ACC112 (cell line): ENCODE measurements around the gene EPB41L4A.

Experiments used
- H2AFZ ChIP-seq: fragments of 200-600 bp; sonication (generic); one replicate; pipeline ENCODE4 v1.6.0; 2017; ENCODE audit warnings: antibody characterized with exemption, low read length; ENCODE audit not compliant: unreplicated experiment
- H3K27ac ChIP-seq: fragments of 200-600 bp; sonication (generic); 2 replicates; pipeline ENCODE4 v1.5.1; 2014; ENCODE audit warnings: low read depth, mild to moderate bottlenecking, antibody characterized with exemption, low read length, moderate library complexity
- H3K27me3 ChIP-seq: fragments of 200-600 bp; sonication (generic); 2 replicates; pipeline ENCODE4 v1.6.1; 2014; ENCODE audit warnings: mild to moderate bottlenecking, antibody characterized with exemption, low read length, moderate library complexity, mixed read lengths; ENCODE audit not compliant: insufficient read depth
- H3K36me3 ChIP-seq: fragments of 200-600 bp; sonication (generic); 2 replicates; pipeline ENCODE4 v1.6.1; 2016; ENCODE audit warnings: mild to moderate bottlenecking, antibody characterized with exemption, low read length, moderate library complexity, mixed read lengths; ENCODE audit not compliant: insufficient read depth
- H3K4me1 ChIP-seq: fragments of 200-600 bp; sonication (generic); one replicate; pipeline ENCODE4 v1.6.1; 2016; ENCODE audit warnings: low read length, mixed read lengths; ENCODE audit not compliant: insufficient read depth, unreplicated experiment, control insufficient read depth
- H3K4me3 ChIP-seq: fragments of 200-600 bp; sonication (generic); 2 replicates; pipeline ENCODE4 v1.5.1; 2014; ENCODE audit warnings: mild to moderate bottlenecking, low read depth, low read length
- H3K79me2 ChIP-seq: fragments of 200-600 bp; sonication (generic); one replicate; pipeline ENCODE4 v1.6.0; 2016; ENCODE audit warnings: low read length; ENCODE audit not compliant: control insufficient read depth, unreplicated experiment, insufficient read depth

The EPB41L4A gene

DNA sequence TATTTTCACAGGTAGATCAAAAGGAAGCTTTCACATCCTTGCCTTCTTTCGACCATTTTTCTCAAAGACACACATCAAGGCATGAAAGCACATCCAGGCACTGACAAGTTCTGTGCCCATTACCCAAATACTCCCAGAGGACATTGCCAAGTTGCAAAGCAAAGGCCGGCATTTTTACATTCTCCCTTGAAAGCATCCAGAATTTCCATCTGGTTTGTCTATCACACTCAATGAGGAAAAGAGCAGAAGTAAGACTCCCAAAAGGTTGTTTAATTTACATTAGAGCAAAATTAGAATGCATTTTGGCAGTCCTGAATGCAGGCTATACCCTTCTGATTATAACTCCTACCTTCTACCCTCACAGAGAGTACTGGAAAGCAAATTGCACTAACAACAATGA is 160.5 kb downstream of the EPB41L4A start:
- H3K27me3 ChIP-seq, result no peaks in the 10 kb centered on the region
- no peak overlapping the region for H3K4me3 ChIP-seq
- peaks cover 5% of the 10 kb centered on the region for H3K4me1 ChIP-seq
- no peak overlapping the region for H2AFZ ChIP-seq
- H3K79me2 ChIP-seq, result no peaks in the 10 kb centered on the region
- no peak overlapping the region for H3K27ac ChIP-seq
- no peaks in the 10 kb centered on the region for H3K36me3 ChIP-seq

DNA sequence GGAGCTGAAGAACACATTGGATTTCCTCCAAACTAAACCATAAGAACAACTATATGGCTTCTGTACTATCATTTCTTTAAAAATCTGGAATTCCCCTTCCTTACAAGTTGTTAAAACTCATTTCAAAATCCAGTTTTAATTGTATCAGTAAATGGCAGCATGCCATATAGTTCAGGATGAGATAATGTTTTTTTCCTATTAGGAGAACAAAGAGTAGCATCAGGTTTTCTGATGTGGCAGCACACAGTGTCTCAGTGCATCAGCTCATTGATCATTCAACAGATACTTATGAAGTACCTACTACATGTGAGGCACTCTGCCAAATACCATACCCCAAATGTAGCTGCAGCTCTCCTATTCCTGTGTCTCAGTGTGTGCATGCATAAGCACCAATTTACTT is 161.1 kb downstream of the EPB41L4A start:
- Histone ChIP-seq H3K4me3 (no peak overlapping the region), H3K36me3 (no peaks in the 10 kb centered on the region), H3K79me2 (no peaks in the 10 kb centered on the region), H3K4me1 (peaks cover 5% of the 10 kb centered on the region), H3K27me3 (no peaks in the 10 kb centered on the region), H2AFZ (no peak overlapping the region), H3K27ac (no peak overlapping the region)

DNA sequence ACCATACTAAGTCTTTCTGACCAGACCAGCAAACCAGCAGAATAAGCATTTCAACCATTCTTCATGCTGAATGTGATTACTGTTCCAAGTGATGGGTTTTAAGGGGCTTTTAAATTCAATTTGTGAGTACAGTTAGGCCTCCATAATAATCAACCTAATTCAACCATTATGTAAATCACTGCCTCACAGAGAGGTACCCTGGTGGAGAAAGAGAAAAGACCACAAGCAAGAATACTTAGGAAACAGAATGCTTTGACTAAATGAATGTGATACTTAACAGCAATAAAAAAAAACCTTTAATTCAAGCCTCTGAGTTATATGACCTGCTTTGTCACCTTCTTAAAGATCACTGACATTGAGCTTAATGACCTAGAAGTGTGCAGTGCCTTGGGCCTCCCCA is 162.1 kb downstream of the EPB41L4A start:
- Histone ChIP-seq H3K79me2 (no peaks in the 10 kb centered on the region), H3K27me3 (no peaks in the 10 kb centered on the region), H3K36me3 (no peaks in the 10 kb centered on the region), H3K27ac (no peak overlapping the region), H2AFZ (no peak overlapping the region), H3K4me1 (peaks cover 5% of the 10 kb centered on the region), H3K4me3 (no peak overlapping the region)

DNA sequence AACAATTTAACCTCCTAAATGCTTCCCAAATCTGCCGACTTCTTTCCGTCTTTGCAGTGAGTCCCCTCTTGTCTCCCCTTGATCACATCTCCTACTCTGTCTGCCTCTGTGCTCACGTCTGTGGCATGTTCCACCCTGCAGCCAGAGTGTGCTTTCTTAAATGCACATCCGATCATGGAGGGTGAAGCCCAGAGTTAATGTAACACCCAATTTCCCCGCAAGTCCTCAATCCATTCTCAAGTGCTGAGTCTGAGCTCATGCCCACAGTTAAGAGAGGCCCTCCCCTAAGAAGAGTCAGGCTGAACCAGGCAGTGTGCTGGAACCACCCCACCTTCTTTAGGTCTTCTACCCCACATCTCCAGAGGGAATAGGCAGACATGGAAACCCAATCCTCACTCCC is 164.8 kb downstream of the EPB41L4A start:
- no peaks in the 10 kb centered on the region for H3K79me2 ChIP-seq
- H3K36me3 ChIP-seq, result no peaks in the 10 kb centered on the region
- peaks cover 5% of the 10 kb centered on the region for H3K4me1 ChIP-seq
- no peaks in the 10 kb centered on the region for H3K27me3 ChIP-seq
- no peak overlapping the region for H2AFZ ChIP-seq
- H3K4me3 ChIP-seq, result no peak overlapping the region
- no peak overlapping the region for H3K27ac ChIP-seq

DNA sequence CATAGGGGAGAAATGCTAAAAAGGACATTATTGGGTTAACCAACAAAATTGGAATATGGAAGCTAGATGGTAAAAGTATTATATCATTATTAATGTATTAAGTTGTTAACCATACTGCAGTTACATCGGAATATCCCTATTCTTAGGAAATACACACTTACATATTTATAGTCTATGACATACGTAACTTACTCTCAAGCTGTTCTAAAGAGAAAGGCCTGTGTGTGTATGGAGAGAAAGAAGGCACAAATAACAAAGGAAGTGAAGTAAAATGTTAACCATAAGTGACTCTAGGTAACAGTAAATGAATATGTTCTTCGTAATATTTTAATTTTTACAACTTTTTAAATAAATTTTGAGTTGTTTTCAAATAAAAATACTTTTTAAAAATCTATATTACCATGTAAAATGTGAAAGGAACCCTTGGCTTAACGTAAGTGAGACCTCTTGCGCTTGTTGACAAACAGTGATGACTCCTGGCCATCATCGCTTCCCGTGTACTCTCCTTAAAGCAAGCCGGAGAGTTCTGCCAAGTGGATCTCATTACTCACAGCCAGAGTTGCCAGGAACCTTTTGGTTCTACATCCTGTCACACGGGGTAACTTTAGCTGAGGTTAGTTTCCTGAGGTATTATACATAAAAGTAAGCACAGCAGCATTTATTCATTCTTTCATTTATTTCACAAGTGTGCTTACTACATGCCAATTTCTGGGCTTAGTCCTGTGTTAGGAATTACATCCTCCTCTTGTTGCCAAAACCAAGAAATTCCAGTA is 165.4 kb downstream of the EPB41L4A start:
- Histone ChIP-seq H3K4me1 (peaks cover 5% of the 10 kb centered on the region), H3K27ac (no peak overlapping the region), H3K27me3 (no peaks in the 10 kb centered on the region), H3K36me3 (no peaks in the 10 kb centered on the region), H2AFZ (no peak overlapping the region), H3K79me2 (no peaks in the 10 kb centered on the region), H3K4me3 (no peak overlapping the region)

DNA sequence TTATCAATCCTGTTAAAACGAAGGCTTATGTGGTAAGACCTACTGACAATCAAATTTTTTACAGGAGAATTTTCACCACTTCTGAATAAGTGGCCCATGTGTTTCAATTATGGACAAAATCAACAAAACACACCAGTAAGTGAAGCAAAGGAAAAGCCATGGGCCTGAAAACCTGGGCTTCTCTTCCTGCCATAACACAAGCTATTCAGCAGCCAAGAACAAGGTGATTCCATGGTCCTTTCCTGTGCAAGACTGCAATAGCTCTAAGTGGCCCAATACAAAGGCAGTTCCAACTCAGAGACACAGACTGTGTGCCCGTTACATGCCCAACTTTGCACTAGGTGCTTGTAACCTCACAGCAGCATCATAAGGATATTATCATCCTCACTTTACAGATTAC is 168.5 kb downstream of the EPB41L4A start:
- H3K79me2 ChIP-seq, result no peaks in the 10 kb centered on the region
- H3K36me3 ChIP-seq, result no peaks in the 10 kb centered on the region
- H2AFZ ChIP-seq, result no peak overlapping the region
- H3K27ac ChIP-seq, result no peak overlapping the region
- no peaks in the 10 kb centered on the region for H3K27me3 ChIP-seq
- H3K4me3 ChIP-seq, result no peak overlapping the region
- peaks cover 5% of the 10 kb centered on the region for H3K4me1 ChIP-seq

DNA sequence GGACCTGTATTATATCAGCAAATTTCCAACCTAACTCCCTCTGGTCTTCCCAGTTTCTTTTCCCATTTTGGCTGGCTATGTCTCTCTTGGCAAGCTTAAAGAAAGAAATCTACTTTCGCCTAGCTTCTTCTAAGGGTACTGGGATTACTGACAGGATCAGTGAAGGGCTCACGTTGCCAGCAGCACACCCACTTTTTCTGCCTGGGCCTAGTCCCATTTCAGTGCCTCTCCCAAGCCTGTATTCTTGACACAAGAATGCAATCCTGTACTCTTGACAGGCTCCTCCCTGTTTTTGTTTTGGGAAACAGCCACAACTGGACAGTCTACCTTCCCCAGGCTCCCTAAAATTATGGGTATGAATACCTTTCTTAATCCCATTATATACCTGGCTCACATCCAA is 170.5 kb downstream of the EPB41L4A start:
- no peak overlapping the region for H3K27ac ChIP-seq
- H3K4me1 ChIP-seq, result no peaks in the 10 kb centered on the region
- no peak overlapping the region for H2AFZ ChIP-seq
- H3K79me2 ChIP-seq, result no peaks in the 10 kb centered on the region
- H3K36me3 ChIP-seq, result no peaks in the 10 kb centered on the region
- H3K27me3 ChIP-seq, result no peaks in the 10 kb centered on the region
- no peak overlapping the region for H3K4me3 ChIP-seq

DNA sequence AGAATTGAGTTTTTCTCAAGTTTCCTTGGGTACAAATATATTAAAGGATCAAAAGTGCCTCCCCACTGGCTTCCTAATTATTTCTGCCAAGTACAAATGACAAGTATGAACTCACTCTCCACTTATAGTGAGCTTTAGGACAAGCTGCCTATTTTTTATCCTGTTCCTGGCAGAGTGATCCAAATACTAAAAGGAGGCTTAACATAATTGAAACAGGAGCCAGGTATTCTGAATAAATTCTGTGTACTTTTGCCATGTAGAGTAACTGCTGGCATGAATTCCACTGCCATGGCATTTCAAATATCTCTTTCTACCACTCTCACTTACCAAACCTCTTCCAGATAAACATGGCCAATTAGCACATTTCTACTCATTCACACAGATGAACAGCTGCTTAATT is 171.1 kb downstream of the EPB41L4A start:
- Histone ChIP-seq H3K27me3 (no peaks in the 10 kb centered on the region), H2AFZ (no peak overlapping the region), H3K36me3 (no peaks in the 10 kb centered on the region), H3K79me2 (no peaks in the 10 kb centered on the region), H3K27ac (no peak overlapping the region), H3K4me3 (no peak overlapping the region), H3K4me1 (no peaks in the 10 kb centered on the region)

DNA sequence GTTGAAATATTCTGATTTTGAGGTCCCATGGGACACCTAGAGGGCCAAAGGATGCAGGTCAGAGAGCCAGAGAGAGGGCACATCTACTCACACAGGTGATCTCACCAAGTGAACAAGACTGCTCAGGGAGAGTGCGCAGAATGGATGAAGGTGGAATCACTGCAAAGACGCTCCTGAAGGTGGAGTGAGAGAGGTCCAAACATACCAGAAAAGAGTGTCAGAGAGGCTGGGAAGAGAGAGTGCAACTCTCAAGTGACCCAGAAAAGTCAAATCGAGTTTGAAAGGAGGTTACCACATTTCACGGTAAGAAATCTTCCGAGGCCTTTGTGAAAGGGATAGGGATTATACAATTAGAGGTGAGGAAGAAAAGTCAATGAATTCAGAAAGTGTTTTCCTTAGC is 173.4 kb downstream of the EPB41L4A start:
- Histone ChIP-seq H3K27ac (no peak overlapping the region), H2AFZ (no peak overlapping the region), H3K4me3 (no peak overlapping the region), H3K27me3 (no peaks in the 10 kb centered on the region), H3K36me3 (no peaks in the 10 kb centered on the region), H3K79me2 (no peaks in the 10 kb centered on the region), H3K4me1 (no peaks in the 10 kb centered on the region)

DNA sequence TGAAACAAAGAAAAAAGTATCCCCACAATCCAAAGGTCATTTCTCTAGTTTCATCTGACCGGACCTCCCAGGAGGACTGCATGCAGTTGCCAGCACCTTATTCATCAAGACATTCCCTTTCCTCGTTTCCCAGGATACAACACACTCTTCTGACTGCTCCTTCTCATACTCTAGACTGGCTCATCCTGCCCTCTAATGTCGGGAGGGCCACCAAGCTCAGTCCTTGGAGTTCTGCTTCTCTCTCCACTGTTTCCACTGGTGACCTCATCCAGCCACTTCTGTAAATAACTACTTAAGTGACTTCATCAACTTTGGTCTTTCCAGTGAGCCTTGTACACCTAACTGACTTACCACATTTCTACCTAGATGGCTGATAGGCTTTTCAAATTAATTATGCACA is 179.1 kb downstream of the EPB41L4A start:
- Histone ChIP-seq H3K36me3 (no peaks in the 10 kb centered on the region), H3K27me3 (0 out of 2 replicates have a peak, but pooled peaks cover 3% of the 10 kb centered on the region), H3K4me3 (no peak overlapping the region), H2AFZ (no peak overlapping the region), H3K4me1 (no peaks in the 10 kb centered on the region), H3K27ac (no peak overlapping the region), H3K79me2 (no peaks in the 10 kb centered on the region)

DNA sequence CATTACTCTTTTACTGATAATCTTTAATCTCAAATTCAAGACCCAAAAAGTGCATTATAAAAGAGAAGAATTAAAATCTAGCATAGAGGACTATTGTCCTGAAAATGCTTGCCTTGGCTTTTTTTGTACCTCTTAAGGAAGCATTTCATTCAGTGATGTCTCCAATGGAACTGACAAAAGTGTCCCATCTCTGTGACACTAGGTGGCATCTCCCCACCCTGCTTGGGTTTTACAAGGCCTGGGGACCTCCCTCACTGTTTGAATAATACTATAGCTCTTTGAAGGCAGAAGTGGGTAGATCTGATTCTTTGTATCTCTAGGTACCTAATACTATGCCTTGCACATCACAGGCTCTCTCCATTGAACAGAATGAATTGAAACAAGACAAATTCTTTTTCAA is 180.6 kb downstream of the EPB41L4A start:
- Histone ChIP-seq H3K36me3 (no peaks in the 10 kb centered on the region), H3K79me2 (no peaks in the 10 kb centered on the region), H3K27me3 (0 out of 2 replicates have a peak, but pooled peaks cover 3% of the 10 kb centered on the region), H2AFZ (no peak overlapping the region), H3K4me1 (no peaks in the 10 kb centered on the region), H3K27ac (no peak overlapping the region), H3K4me3 (no peak overlapping the region)
